Gastrocnemius medialis (tissue), 4 donors: Measurements from ENCODE around the gene LYST.

Source experiments
- CTCF ChIP-seq, 5 experiments: fragments of 450-650 bp in 3 of 5; fragments of 200-600 bp in 2 of 5; sonication (generic) in 2 of 5; IDR thresholded peaks in 4 of 5; conservative IDR thresholded peaks in 1 of 5; 1 replicate in 4 of 5; 2 replicates in 1 of 5; pipeline ENCODE4 v1.5.1; 2016 to 2019; ENCODE audit warnings: antibody characterized with exemption in 5 of 5, mild to moderate bottlenecking in 3 of 5, moderate library complexity in 3 of 5
- POLR2A ChIP-seq, 2 donors: fragments of 450-650 bp; IDR thresholded peaks; one replicate each; pipeline ENCODE4 v1.6.1; 2017; ENCODE audit warnings: antibody characterized with exemption in 2 of 2, mild to moderate bottlenecking in 2 of 2, moderate library complexity in 2 of 2

GRCh38 chr1:235635938-235636662, 230.6 kb downstream of the LYST start:
- TF ChIP-seq POLR2A (IDR thresholded peaks at IDR 0.05): no peak
- no peak for TF ChIP-seq CTCF (IDR thresholded peaks at IDR 0.05 in 4 of 5, conservative IDR thresholded peaks at IDR 0.05 in 1 of 5)
